Measurements from ENCODE around the gene FAH.

FAH gene

GRCh38 chr15:80191897-80192595, 39.2 kb downstream of the FAH start:
- H4K20me1 ChIP-seq (ENCODE audit: control insufficient read depth, insufficient read depth, low read depth, low read length), result no peaks in the 10 kb centered on the region
- no peaks in the 10 kb centered on the region for H3F3A ChIP-seq (ENCODE audit: control insufficient read depth, insufficient read depth)
- TF ChIP-seq CTCF (IDR thresholded peaks at IDR 0.05; ENCODE audit: low read depth, low read length, poor library complexity, severe bottlenecking) (no peak), EZH2phosphoT487 (IDR thresholded peaks at IDR 0.05; ENCODE audit: borderline replicate concordance, low read length) (no peak)
- H3K4me3 ChIP-seq (ENCODE audit: low read length), result no peak overlapping the region
- H3K27ac ChIP-seq (ENCODE audit: low read depth, low read length), result no peak overlapping the region
- H3K36me3 ChIP-seq (ENCODE audit: control insufficient read depth, low read length), result no peaks in the 10 kb centered on the region
- H3K4me2 ChIP-seq (ENCODE audit: low read length), result no peak overlapping the region
- H3K79me2 ChIP-seq (ENCODE audit: control insufficient read depth, low read length), result no peaks in the 10 kb centered on the region
- peaks cover 8% of the 10 kb centered on the region; the same call in 1 of the 2 replicates for H3K27me3 ChIP-seq (ENCODE audit: control insufficient read depth, low read length)
- H3K9me3 ChIP-seq (ENCODE audit: control insufficient read depth, insufficient read depth, low read length), result no peaks in the 10 kb centered on the region
- no peaks in the 10 kb centered on the region for H3K9me2 ChIP-seq (replicated peaks; ENCODE audit: control insufficient read depth, low read length)
- H3K4me1 ChIP-seq (ENCODE audit: control insufficient read depth, low read length), result no peaks in the 10 kb centered on the region

DNA sequence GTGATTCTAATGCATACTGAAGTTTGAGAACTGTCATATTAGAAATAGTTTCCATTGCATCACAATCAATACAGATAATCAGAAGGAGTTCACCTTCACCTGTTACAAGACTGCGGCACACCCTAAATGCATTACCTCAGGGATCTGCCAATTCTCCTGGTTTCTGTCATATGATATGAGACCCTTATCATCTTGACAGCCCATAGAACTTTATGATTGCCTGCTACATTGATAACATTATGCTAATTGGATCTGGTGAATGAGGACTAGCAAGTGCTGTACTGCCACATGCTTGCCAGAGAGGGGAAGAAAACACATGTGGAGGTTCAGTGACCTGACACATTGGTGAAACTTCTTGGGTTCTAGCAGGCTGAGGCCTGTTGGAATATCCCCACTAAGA, 41.4 kb downstream of the FAH start:
- no peak for TF ChIP-seq CTCF (IDR thresholded peaks at IDR 0.05; ENCODE audit: low read depth, low read length, poor library complexity, severe bottlenecking)
- TF ChIP-seq EZH2phosphoT487 (IDR thresholded peaks at IDR 0.05; ENCODE audit: borderline replicate concordance, low read length), result no peak
- Histone ChIP-seq H3K4me1 (ENCODE audit: control insufficient read depth, low read length) (no peaks in the 10 kb centered on the region), H3F3A (ENCODE audit: control insufficient read depth, insufficient read depth) (no peaks in the 10 kb centered on the region), H3K36me3 (ENCODE audit: control insufficient read depth, low read length) (no peaks in the 10 kb centered on the region), H4K20me1 (ENCODE audit: control insufficient read depth, insufficient read depth, low read depth, low read length) (no peaks in the 10 kb centered on the region), H3K4me2 (ENCODE audit: low read length) (no peak overlapping the region), H3K27me3 (ENCODE audit: control insufficient read depth, low read length) (peaks cover 12% of the 10 kb centered on the region; the same call in 1 of the 2 replicates), H3K27ac (ENCODE audit: low read depth, low read length) (no peak overlapping the region), H3K79me2 (ENCODE audit: control insufficient read depth, low read length) (no peaks in the 10 kb centered on the region), H3K9me2 (replicated peaks; ENCODE audit: control insufficient read depth, low read length) (no peaks in the 10 kb centered on the region), H3K4me3 (ENCODE audit: low read length) (no peak overlapping the region), H3K9me3 (ENCODE audit: control insufficient read depth, insufficient read depth, low read length) (no peaks in the 10 kb centered on the region)

DNA sequence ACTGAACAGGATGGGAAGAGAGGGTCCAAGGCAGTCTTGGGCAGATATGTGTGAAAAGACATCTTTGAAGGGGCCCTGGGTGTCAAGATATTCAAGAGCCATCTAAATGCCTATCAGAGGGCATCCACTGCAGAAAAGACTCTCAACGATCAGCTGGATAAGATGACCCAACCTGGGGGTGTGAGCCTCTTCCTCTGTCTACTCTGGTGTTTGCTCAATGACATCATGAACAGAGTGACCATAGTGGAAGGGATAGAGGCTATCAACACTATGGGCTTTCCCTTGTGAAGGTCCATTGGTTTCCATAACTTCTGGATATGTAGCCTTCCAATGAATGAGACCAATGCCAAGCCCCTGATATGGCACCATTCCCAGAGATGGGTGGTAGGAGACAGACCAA, 42.1 kb downstream of the FAH start:
- H3K9me2 ChIP-seq (replicated peaks; ENCODE audit: control insufficient read depth, low read length), result no peaks in the 10 kb centered on the region
- H3K36me3 ChIP-seq (ENCODE audit: control insufficient read depth, low read length), result no peaks in the 10 kb centered on the region
- no peak overlapping the region for H3K4me3 ChIP-seq (ENCODE audit: low read length)
- no peaks in the 10 kb centered on the region for H3K9me3 ChIP-seq (ENCODE audit: control insufficient read depth, insufficient read depth, low read length)
- TF ChIP-seq CTCF (IDR thresholded peaks at IDR 0.05; ENCODE audit: low read depth, low read length, poor library complexity, severe bottlenecking) (no peak), EZH2phosphoT487 (IDR thresholded peaks at IDR 0.05; ENCODE audit: borderline replicate concordance, low read length) (no peak)
- peaks cover 12% of the 10 kb centered on the region; the same call in 1 of the 2 replicates for H3K27me3 ChIP-seq (ENCODE audit: control insufficient read depth, low read length)
- H3K79me2 ChIP-seq (ENCODE audit: control insufficient read depth, low read length), result no peaks in the 10 kb centered on the region
- no peaks in the 10 kb centered on the region for H3F3A ChIP-seq (ENCODE audit: control insufficient read depth, insufficient read depth)
- H4K20me1 ChIP-seq (ENCODE audit: control insufficient read depth, insufficient read depth, low read depth, low read length), result no peaks in the 10 kb centered on the region
- H3K4me2 ChIP-seq (ENCODE audit: low read length), result no peak overlapping the region
- H3K27ac ChIP-seq (ENCODE audit: low read depth, low read length), result no peak overlapping the region
- H3K4me1 ChIP-seq (ENCODE audit: control insufficient read depth, low read length), result no peaks in the 10 kb centered on the region

Measured in DOHH2 (cell line).